K562 (cell line): ENCODE results near the gene NUDCD3. TPM values are rescaled to one million over a fixed set of nuclear protein-coding genes. Genes with fewer than 3 reads are reported as not detected.

Experiments used
- ATAC-seq: fragments of 200-7000 bp; cut with Tn5 transposase; 3 replicates; pipeline ENCODE4 v1.9.1; 2020; ENCODE audit warnings: moderate library complexity
- BruUV-seq: library from RNA; stranded (reverse); fragments of 400-500 nt; replicated peaks from 2 replicates; lab custom pipeline; 2021; lab: Mats Ljungman, UMichigan
- CTCF ChIA-PET: fragments of 300-600 bp; formaldehyde crosslinking; extraction: SDS; loops from one replicate; lab custom pipeline; 2021; ENCODE audit warnings: low intra/inter-chr PET ratio; lab: Yijun Ruan, JAX
- POLR2A ChIA-PET: fragments of 300-600, 350-650 bp; sonication (Branson Sonifier 250); formaldehyde crosslinking; extraction: SDS; loops from one replicate; lab custom pipeline; 2021; ENCODE audit warnings: antibody characterized with exemption, inconsistent platforms; lab: Yijun Ruan, JAX
- DNase-seq, 4 experiments: peaks; one replicate each; pipeline versions ENCODE4 v3.0.0 to v3.0.0-alpha.2; 2011 to 2018; ENCODE audit warnings: low spot score in 3 of 4, mixed read lengths in 3 of 4; ENCODE audit errors: extremely low read depth in 1 of 4
- FAIRE-seq: peaks from 2 replicates; lab custom pipeline; 2011; peaks lifted over from hg19 to GRCh38; lab: Jason Lieb, UNC
- H2AFZ ChIP-seq: 2 replicates; pipeline ENCODE4 v1.6.0; 2011; ENCODE audit warnings: low read depth, low read length, control low read depth, inconsistent platforms
- H3K27ac ChIP-seq: fragments of 200-600 bp; 3 replicates; pipeline ENCODE4 v1.8.0; 2011; ENCODE audit warnings: low read depth, mild to moderate bottlenecking, control low read depth, inconsistent platforms, low read length, moderate library complexity, mixed read lengths; ENCODE audit errors: extremely low read depth
- H3K27me3 ChIP-seq, 2 experiments: fragments of 300-600 bp in 1 of 2; 2 replicates in 1 of 2; 3 replicates in 1 of 2; pipeline versions ENCODE4 v1.6.0 to v1.8.0; 2011; ENCODE audit warnings: inconsistent platforms in 2 of 2, low read length in 2 of 2, mild to moderate bottlenecking in 1 of 2, mixed read lengths in 1 of 2, moderate library complexity in 1 of 2; ENCODE audit not compliant: control insufficient read depth in 2 of 2, insufficient read depth in 2 of 2
- H3K36me3 ChIP-seq: fragments of 300-600 bp; 3 replicates; pipeline ENCODE4 v1.8.0; 2011; ENCODE audit warnings: mild to moderate bottlenecking, low read length, inconsistent platforms; ENCODE audit not compliant: control insufficient read depth, insufficient read depth
- H3K4me1 ChIP-seq, 2 experiments: fragments of 200-600 bp in 1 of 2; replicated peaks in 1 of 2; 2 replicates in 1 of 2; 3 replicates in 1 of 2; pipeline versions ENCODE4 v1.5.1 to v1.8.0; 2011; ENCODE audit warnings: inconsistent platforms in 2 of 2, low read length in 2 of 2, mild to moderate bottlenecking in 1 of 2, mixed read lengths in 1 of 2, moderate library complexity in 1 of 2; ENCODE audit not compliant: control insufficient read depth in 2 of 2, insufficient read depth in 2 of 2
- H3K4me2 ChIP-seq: 2 replicates; pipeline ENCODE4 v1.6.1; 2011; ENCODE audit warnings: low read length, control low read depth, inconsistent platforms, mixed read lengths; ENCODE audit not compliant: insufficient read depth
- H3K4me3 ChIP-seq: fragments of 200-600 bp; sonication (generic), shearing (Covaris generic); 2 replicates; pipeline ENCODE4 v1.5.1; 2016; ENCODE audit warnings: control low read depth, inconsistent platforms
- H3K79me2 ChIP-seq: fragments of 200-600 bp; 3 replicates; pipeline ENCODE4 v1.8.0; 2011; ENCODE audit warnings: low read length, inconsistent platforms; ENCODE audit not compliant: control insufficient read depth, insufficient read depth
- H3K9ac ChIP-seq, 2 experiments: 2 replicates each; pipeline versions ENCODE4 v1.6.0 to v1.6.1; 2011; ENCODE audit warnings: low read depth in 2 of 2, low read length in 2 of 2, control low read depth in 1 of 2, inconsistent platforms in 1 of 2, mild to moderate bottlenecking in 1 of 2, mixed read lengths in 1 of 2; ENCODE audit not compliant: insufficient read depth in 1 of 2
- H3K9me1 ChIP-seq: one replicate; pipeline ENCODE4 v1.6.0; 2011; ENCODE audit warnings: inconsistent platforms, mild to moderate bottlenecking, low read length, moderate library complexity; ENCODE audit not compliant: control insufficient read depth, insufficient read depth
- H3K9me3 ChIP-seq: replicated peaks from 2 replicates; pipeline ENCODE4 v1.5.1; 2011; ENCODE audit warnings: low read depth, low read length, inconsistent platforms; ENCODE audit not compliant: control insufficient read depth, insufficient read depth
- H4K20me1 ChIP-seq: replicated peaks from 2 replicates; pipeline ENCODE4 v1.6.1; 2011; ENCODE audit warnings: low read length, inconsistent platforms, mixed read lengths; ENCODE audit not compliant: control insufficient read depth, insufficient read depth
- ADNP ChIP-seq: fragments of 200-800 bp; sonication (Bioruptor generic); IDR thresholded peaks from 2 replicates; pipeline ENCODE4 v1.6.1; 2016; ENCODE audit warnings: missing genetic modification characterization, missing compliant biosample characterization
- BCOR ChIP-seq: fragments of 450-650 bp; IDR thresholded peaks from 2 replicates; pipeline ENCODE4 v1.6.1; 2016
- CBX1 ChIP-seq: sonication (generic); IDR thresholded peaks from 2 replicates; pipeline ENCODE4 v1.6.1; 2016; ENCODE audit warnings: antibody characterized with exemption, low read depth, mild to moderate bottlenecking
- CCAR2 ChIP-seq: fragments of 200-400 bp; formaldehyde crosslinking; IDR thresholded peaks from 2 replicates; pipeline ENCODE4 v1.6.1; 2017; ENCODE audit warnings: mild to moderate bottlenecking, low read depth, low read length
- GTF2E2 ChIP-seq: fragments of 200-800 bp; sonication (Bioruptor generic); IDR thresholded peaks from 2 replicates; pipeline ENCODE4 v1.6.1; 2016; ENCODE audit warnings: missing genetic modification characterization, missing compliant biosample characterization
- HDAC2 ChIP-seq: fragments of 450-650 bp; IDR thresholded peaks from 2 replicates; pipeline ENCODE4 v1.6.1; 2016; ENCODE audit warnings: mild to moderate bottlenecking
- MXD1 ChIP-seq: fragments of 250-450 bp; sonication (Bioruptor Pico); IDR thresholded peaks from 2 replicates; pipeline ENCODE4 v1.8.0; 2021; ENCODE audit warnings: borderline replicate concordance, mild to moderate bottlenecking, moderate library complexity; ENCODE audit not compliant: poor library complexity, severe bottlenecking
- RBM25 ChIP-seq: fragments of 200-400 bp; formaldehyde crosslinking; IDR thresholded peaks from 2 replicates; pipeline ENCODE4 v1.6.1; 2018; ENCODE audit warnings: low read length, low read depth, moderate library complexity; ENCODE audit not compliant: severe bottlenecking
- RCOR1 ChIP-seq, 2 experiments: IDR thresholded peaks; 2 replicates each; pipeline ENCODE4 v1.6.1; 2012; ENCODE audit warnings: low read depth in 2 of 2, low read length in 2 of 2, borderline replicate concordance in 1 of 2, improper control_type of control experiment in 1 of 2
- SMARCC2 ChIP-seq: fragments of 450-650 bp; IDR thresholded peaks from 2 replicates; pipeline ENCODE4 v1.6.1; 2017; ENCODE audit warnings: antibody characterized with exemption, moderate library complexity, mild to moderate bottlenecking, low read depth
- TCF3 ChIP-seq: sonication (generic); formaldehyde crosslinking; IDR thresholded peaks from 2 replicates; pipeline ENCODE4 v1.4.0; 2020; ENCODE audit warnings: mild to moderate bottlenecking, missing genetic modification reagents
- TSC22D4 ChIP-seq: fragments of 450-650 bp; IDR thresholded peaks from 2 replicates; pipeline ENCODE4 v1.6.1; 2016; ENCODE audit warnings: missing genetic modification characterization, missing biosample characterization, control low read depth
- ZFP36 ChIP-seq: fragments of 150-350 bp; IDR thresholded peaks from 2 replicates; pipeline ENCODE4 v1.6.1; 2018; ENCODE audit warnings: low read length, low read depth; ENCODE audit not compliant: partially characterized antibody
- ZNF354B ChIP-seq: fragments of 250-450 bp; sonication (Bioruptor Pico); IDR thresholded peaks from 2 replicates; pipeline ENCODE4 v1.4.0; 2020
- ZNF696 ChIP-seq: fragments of 250-450 bp; sonication (Bioruptor Pico); conservative IDR thresholded peaks from 2 replicates; pipeline ENCODE4 v1.4.0; 2020; ENCODE audit warnings: mild to moderate bottlenecking, moderate library complexity
- WGBS: fragments of 100-300 bp; shearing (Covaris generic); methylation state at CpG from one replicate; pipeline ENCODE4 v1.1.6; 2016; ENCODE audit warnings: low coverage, mixed read lengths; ENCODE audit not compliant: insufficient coverage; ENCODE audit errors: missing lambda C conversion rate; 5-methylcytosine and 5-hydroxymethylcytosine counted together
- in situ Hi-C: fragments of 300-500 bp; cut with MboI; formaldehyde crosslinking; loops from 4 replicates; pipeline ENCODE4 v1.15.0; 2018; ENCODE audit warnings: inconsistent platforms, mixed read lengths
- intact Hi-C: fragments of 100-400 bp; cut with micrococcal nuclease; formaldehyde crosslinking; loops from 2 replicates; pipeline ENCODE4 v1.14.2; 2022
- polyA plus RNA-seq, 8 experiments: library from polyadenylated mRNA; depleted of rRNA in 4 of 8; stranded (reverse) in 5 of 8; unstranded in 3 of 8; fragments of >200 nt; fragmentation: Nextera tagmentation in 2 of 8; fragmentation: Illumina TruSeq in 1 of 8; extraction: Ambion mirVana in 2 of 8; extraction: Trizol in 1 of 8; gene quantifications; 2 replicates each; pipeline versions ENCODE4 v1.2.1 to v1.2.3, GENCODE V29; 2011 to 2014; ENCODE audit warnings: inconsistent platforms in 1 of 8, missing spikeins in 1 of 8
- total RNA-seq, 7 experiments: library from RNA; depleted of rRNA in 6 of 7; stranded (reverse); fragments of >200 nt in 6 of 7; fragmentation: Illumina TruSeq in 2 of 7; extraction: Trizol in 2 of 7; gene quantifications; 2 replicates each; pipeline versions ENCODE4 v1.2.1 to v1.2.3, GENCODE V29; 2011 to 2021; ENCODE audit warnings: low replicate concordance in 1 of 7

Gene NUDCD3
- total and polyA plus RNA-seq, 9 of the 15 experiments (the other 6 are each of a cell fraction or from before 2014, with no cell fraction given), result 24.8 to 64.2 (median 42.6) TPM

GRCh38 chr7:44537442-44537841 lies 47.0 kb upstream of the NUDCD3 start:
- no peak for FAIRE-seq
- Histone ChIP-seq H3K27ac (no peak overlapping the region), H2AFZ (no peak overlapping the region), H3K27me3 (no peaks in the 10 kb centered on the region), H3K9me1 (no peaks in the 10 kb centered on the region), H3K36me3 (no peaks in the 10 kb centered on the region), H4K20me1 (no peaks in the 10 kb centered on the region), H3K4me1 (peaks cover 3 to 53% of the 10 kb centered on the region in 2 experiments; a peak in 4 of 5 replicates), H3K9me3 (no peaks in the 10 kb centered on the region), H3K79me2 (no peaks in the 10 kb centered on the region), H3K4me3 (no peak overlapping the region), H3K4me2 (no peak overlapping the region), H3K9ac (0 out of 4 replicates have a peak overlapping the region, but pooled peaks of 1 of the 2 experiments have one; percentile 68)
- POLR2A ChIA-PET, result interaction anchor here (0.6 to 0.9 kb wide), 2 partner anchors 19 to 67 kb away, joined by 3 read pairs; no protein-coding TSS in a partner anchor
- 47% methylated on average over 6 of the region's 6 CpGs for WGBS
- DNase-seq, result no peak
- BruUV-seq, result no TSS peak
- intact Hi-C loops, result no loop called here
- CTCF ChIA-PET, result no interaction called here
- in situ Hi-C loops, result no loop called here
- ATAC-seq, result no peak
- peak in 1 of 2 experiments; percentile 53; a peak in 1 of 4 replicates for TF ChIP-seq RCOR1 (IDR thresholded peaks at IDR 0.05; ENCODE audit: borderline replicate concordance in 1 of 2, low read depth in 2 of 2, low read length in 2 of 2)
- no peak for TF ChIP-seq ZNF354B (CRISPR knock-in tag)
- no peak for TF ChIP-seq TSC22D4 (tag)
- TF ChIP-seq ZFP36, result peak; percentile 39
- TF ChIP-seq SMARCC2, result no peak
- no peak for TF ChIP-seq GTF2E2 (tag)
- TF ChIP-seq CBX1, result 0 out of 2 replicates have a peak, but pooled peaks have one; percentile 24
- no peak for TF ChIP-seq CCAR2
- peak; percentile 84 for TF ChIP-seq RBM25
- peak; percentile 16; the same call in 1 of the 2 replicates for TF ChIP-seq HDAC2
- TF ChIP-seq ADNP (tag), result peak; percentile 65; the same call in 1 of the 2 replicates
- no peak for TF ChIP-seq TCF3 (CRISPR knock-in tag)
- peak; percentile 89 for TF ChIP-seq BCOR
- no peak for TF ChIP-seq ZNF696 (CRISPR knock-in tag)
- TF ChIP-seq MXD1 (CRISPR knock-in tag), result no peak
